ENCODE measurements around the gene RPUSD3. TPM values are rescaled to one million over a fixed set of nuclear protein-coding genes. Genes with fewer than 3 reads are reported as not detected.

The RPUSD3 gene
- polyA plus RNA-seq, 2 donors: 30.7 to 31.6 TPM

DNA sequence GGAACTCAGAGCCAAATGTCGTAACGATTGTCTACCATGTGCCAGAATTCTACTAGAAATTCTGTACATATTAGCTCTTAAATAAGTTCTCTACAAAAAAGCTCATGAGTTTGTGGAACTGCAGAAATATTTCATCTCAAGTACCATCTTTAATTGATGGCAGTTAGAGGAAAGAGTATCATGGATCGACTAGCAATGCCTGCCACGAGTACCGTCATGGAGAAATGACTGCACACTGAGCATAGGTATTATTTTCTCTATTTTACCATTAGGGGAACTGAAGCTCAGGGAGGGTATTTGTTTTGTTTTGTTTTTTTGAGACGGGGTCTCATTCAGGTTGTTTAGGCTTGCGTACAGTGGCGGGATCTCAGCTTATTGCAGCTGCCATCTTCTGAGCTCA lies 2.8 kb downstream of the RPUSD3 start:
- no peak overlapping the region for H3K4me3 ChIP-seq (ENCODE audit: low read depth in 1 of 2, low read length in 2 of 2)
- peaks cover 0 to 16% of the 10 kb centered on the region in 2 donors for H3K36me3 ChIP-seq (ENCODE audit: control insufficient read depth in 2 of 2, insufficient read depth in 2 of 2, low read length in 1 of 2)
- H3K4me1 ChIP-seq (ENCODE audit: control insufficient read depth in 2 of 2, insufficient read depth in 2 of 2, low read length in 1 of 2): peaks cover 0 to 5% of the 10 kb centered on the region in 2 donors
- H3K27ac ChIP-seq (ENCODE audit: low read depth in 2 of 2, low read length in 1 of 2): no peak overlapping the region
- 82 to 84% methylated on average over 8 of the region's 8 CpGs for WGBS, 2 donors
- no peaks in the 10 kb centered on the region for H3K9me3 ChIP-seq (ENCODE audit: control insufficient read depth in 2 of 2, insufficient read depth in 1 of 2, low read depth in 1 of 2, low read length in 1 of 2)
- H3K27me3 ChIP-seq (ENCODE audit: control insufficient read depth in 1 of 2, insufficient read depth in 2 of 2, low read length in 2 of 2): no peaks in the 10 kb centered on the region

DNA sequence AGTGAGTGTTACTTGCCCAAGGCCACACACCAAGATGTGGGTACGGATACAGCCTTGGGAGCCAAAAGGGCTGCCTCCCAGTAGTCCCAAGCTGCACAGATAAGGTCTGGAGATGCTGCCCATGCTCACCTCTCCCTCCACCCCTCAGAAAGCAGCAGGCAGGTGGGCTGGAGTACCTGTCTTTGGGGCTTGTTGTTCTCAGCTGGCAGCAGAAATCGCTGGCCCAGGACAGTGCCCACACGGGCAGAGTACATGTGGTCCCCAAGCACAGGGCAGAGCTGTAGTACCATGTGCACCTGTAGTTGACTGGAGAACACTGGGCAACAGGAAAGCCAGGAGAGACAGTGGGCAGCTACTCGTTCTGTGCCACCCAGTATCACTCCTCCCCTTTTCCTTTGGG lies 5.0 kb downstream of the RPUSD3 start:
- Histone ChIP-seq H3K4me1 (ENCODE audit: control insufficient read depth in 2 of 2, insufficient read depth in 2 of 2, low read length in 1 of 2) (peaks cover 0 to 5% of the 10 kb centered on the region in 2 donors), H3K36me3 (ENCODE audit: control insufficient read depth in 2 of 2, insufficient read depth in 2 of 2, low read length in 1 of 2) (peaks cover 0 to 31% of the 10 kb centered on the region in 2 donors)
- 80 to 83% methylated on average over 4 of the region's 4 CpGs for WGBS, 2 donors

DNA sequence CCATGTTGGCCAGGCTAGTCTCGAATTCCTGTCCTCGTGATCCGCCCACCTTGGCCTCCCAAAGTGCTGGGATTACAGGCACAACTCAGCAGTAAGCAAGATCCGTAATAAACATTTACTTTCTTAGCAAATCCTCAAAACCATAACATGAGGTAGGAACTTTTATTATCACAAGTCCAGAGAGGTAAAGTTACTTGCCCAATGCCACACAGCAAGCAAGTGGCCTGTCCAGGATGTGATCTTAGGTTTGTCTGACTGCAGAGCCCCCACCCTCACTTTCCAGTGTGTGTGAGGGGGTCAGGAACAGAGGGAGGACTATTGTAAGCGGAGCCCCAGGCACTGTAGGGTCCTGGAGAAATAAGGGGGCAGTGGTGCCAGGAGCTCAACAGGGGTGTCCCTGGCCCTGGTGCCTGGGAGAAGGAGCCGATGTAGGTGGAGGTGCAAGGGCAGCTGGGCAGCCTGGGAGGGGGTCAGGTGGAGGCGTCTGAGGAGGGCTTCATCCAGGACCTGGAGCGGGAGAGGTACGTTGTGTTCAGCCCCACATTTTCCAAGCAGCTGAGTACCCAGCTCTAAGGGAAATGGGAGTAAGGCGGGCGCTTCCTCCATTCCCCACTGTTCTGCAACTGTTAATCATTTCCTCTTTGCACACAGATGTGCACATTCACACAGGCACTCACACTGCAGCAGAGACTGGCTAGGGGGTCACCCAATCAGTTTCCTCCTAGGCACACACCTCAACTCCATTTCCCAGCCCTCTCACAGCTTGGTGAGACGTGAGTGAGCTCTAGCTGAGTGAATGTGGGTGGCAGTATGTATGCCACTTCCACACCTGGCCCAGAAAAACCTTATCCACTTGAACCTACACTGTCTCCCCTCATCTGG lies 5.9 kb downstream of the RPUSD3 start:
- Histone ChIP-seq H3K4me3 (ENCODE audit: low read depth in 1 of 2, low read length in 2 of 2) (no peak overlapping the region), H3K27ac (ENCODE audit: low read depth in 2 of 2, low read length in 1 of 2) (no peak overlapping the region), H3K9me3 (ENCODE audit: control insufficient read depth in 2 of 2, insufficient read depth in 1 of 2, low read depth in 1 of 2, low read length in 1 of 2) (no peaks in the 10 kb centered on the region), H3K4me1 (ENCODE audit: control insufficient read depth in 2 of 2, insufficient read depth in 2 of 2, low read length in 1 of 2) (peaks cover 0 to 2% of the 10 kb centered on the region in 2 donors), H3K27me3 (ENCODE audit: control insufficient read depth in 1 of 2, insufficient read depth in 2 of 2, low read length in 2 of 2) (no peaks in the 10 kb centered on the region), H3K36me3 (ENCODE audit: control insufficient read depth in 2 of 2, insufficient read depth in 2 of 2, low read length in 1 of 2) (peaks cover 1 to 36% of the 10 kb centered on the region in 2 donors)
- WGBS, 2 donors: 79 to 84% methylated on average over 12 of the region's 12 CpGs

More for the DNA sequence above, 5.0 kb downstream of the RPUSD3 start:
- Histone ChIP-seq H3K27ac (ENCODE audit: low read depth in 2 of 2, low read length in 1 of 2) (no peak overlapping the region), H3K27me3 (ENCODE audit: control insufficient read depth in 1 of 2, insufficient read depth in 2 of 2, low read length in 2 of 2) (no peaks in the 10 kb centered on the region), H3K4me3 (ENCODE audit: low read depth in 1 of 2, low read length in 2 of 2) (no peak overlapping the region), H3K9me3 (ENCODE audit: control insufficient read depth in 2 of 2, insufficient read depth in 1 of 2, low read depth in 1 of 2, low read length in 1 of 2) (no peaks in the 10 kb centered on the region)

DNA sequence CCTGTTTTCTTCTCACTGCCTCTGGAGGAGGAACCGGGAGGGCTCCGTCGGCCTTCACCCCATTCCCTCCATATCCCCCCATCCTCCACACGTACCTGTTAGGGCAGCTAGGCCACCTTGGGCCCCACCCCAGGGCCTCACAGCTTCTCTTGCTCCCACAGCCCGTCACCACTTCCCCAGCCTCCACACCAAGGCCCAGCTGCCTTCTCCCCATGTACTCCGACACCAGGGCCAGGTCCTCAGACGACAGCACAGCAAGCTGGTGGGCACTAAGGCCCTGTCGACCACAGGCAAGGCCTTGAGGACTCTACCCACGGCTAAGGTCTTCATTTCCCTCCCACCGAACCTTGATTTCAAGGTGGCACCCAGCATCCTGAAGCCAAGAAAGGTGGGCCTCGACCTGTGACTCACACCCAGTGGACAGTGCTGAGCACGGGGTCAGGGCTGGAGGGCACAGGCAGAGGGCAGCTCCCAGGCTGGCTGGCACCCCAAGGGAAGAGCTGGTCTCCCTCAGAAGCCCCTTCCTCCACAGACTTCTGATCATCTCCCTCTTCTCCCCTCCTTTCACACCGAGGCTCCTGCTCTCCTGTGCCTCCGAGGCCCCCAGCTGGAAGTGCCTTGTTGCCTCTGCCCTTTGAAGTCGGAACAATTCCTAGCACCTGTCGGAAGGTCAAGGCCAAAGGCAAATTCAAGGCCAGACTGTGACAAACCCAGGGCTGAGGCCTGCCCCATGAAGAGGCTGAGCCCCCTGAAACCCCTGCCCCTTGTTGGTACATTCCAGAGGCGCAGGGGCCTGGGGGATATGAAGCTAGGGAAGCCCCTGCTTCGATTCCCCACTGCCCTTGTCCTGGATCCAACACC lies 9.1 kb downstream of the RPUSD3 start:
- no peaks in the 10 kb centered on the region for H3K27me3 ChIP-seq (ENCODE audit: control insufficient read depth in 1 of 2, insufficient read depth in 2 of 2, low read length in 2 of 2)
- 77 to 83% methylated on average over 18 of the region's 18 CpGs for WGBS, 2 donors
- H3K27ac ChIP-seq (ENCODE audit: low read depth in 2 of 2, low read length in 1 of 2): no peak overlapping the region
- no peaks in the 10 kb centered on the region for H3K9me3 ChIP-seq (ENCODE audit: control insufficient read depth in 2 of 2, insufficient read depth in 1 of 2, low read depth in 1 of 2, low read length in 1 of 2)
- peaks cover 6 to 38% of the 10 kb centered on the region in 2 donors for H3K36me3 ChIP-seq (ENCODE audit: control insufficient read depth in 2 of 2, insufficient read depth in 2 of 2, low read length in 1 of 2)
- H3K4me1 ChIP-seq (ENCODE audit: control insufficient read depth in 2 of 2, insufficient read depth in 2 of 2, low read length in 1 of 2): no peaks in the 10 kb centered on the region
- H3K4me3 ChIP-seq (ENCODE audit: low read depth in 1 of 2, low read length in 2 of 2): no peak overlapping the region

DNA sequence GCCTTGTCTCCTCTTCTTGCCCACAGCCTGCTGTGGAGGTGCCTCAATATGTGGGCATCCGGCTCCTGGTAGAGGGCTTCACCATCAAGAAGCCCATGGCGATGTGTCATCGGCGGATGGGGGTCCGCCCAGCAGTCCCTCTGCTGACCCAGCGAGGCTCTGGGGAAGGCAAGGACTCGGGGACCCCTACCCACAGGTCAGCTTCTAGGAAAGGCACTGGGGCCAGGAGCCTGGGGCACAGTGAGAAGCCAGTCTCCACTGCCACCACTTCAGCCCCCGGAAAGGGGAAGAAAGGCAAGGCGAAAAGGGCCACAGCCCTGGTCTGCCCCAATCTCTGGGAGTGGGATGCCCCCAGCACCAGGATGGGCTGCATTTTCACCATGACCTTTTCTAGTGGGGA lies 10.7 kb downstream of the RPUSD3 start:
- Histone ChIP-seq H3K4me1 (ENCODE audit: control insufficient read depth in 2 of 2, insufficient read depth in 2 of 2, low read length in 1 of 2) (no peaks in the 10 kb centered on the region), H3K27me3 (ENCODE audit: control insufficient read depth in 1 of 2, insufficient read depth in 2 of 2, low read length in 2 of 2) (no peaks in the 10 kb centered on the region), H3K9me3 (ENCODE audit: control insufficient read depth in 2 of 2, insufficient read depth in 1 of 2, low read depth in 1 of 2, low read length in 1 of 2) (no peaks in the 10 kb centered on the region), H3K36me3 (ENCODE audit: control insufficient read depth in 2 of 2, insufficient read depth in 2 of 2, low read length in 1 of 2) (peaks cover 6 to 32% of the 10 kb centered on the region in 2 donors), H3K4me3 (ENCODE audit: low read depth in 1 of 2, low read length in 2 of 2) (no peak overlapping the region), H3K27ac (ENCODE audit: low read depth in 2 of 2, low read length in 1 of 2) (no peak overlapping the region)
- 90 to 98% methylated on average over 9 of the region's 9 CpGs for WGBS, 2 donors

DNA sequence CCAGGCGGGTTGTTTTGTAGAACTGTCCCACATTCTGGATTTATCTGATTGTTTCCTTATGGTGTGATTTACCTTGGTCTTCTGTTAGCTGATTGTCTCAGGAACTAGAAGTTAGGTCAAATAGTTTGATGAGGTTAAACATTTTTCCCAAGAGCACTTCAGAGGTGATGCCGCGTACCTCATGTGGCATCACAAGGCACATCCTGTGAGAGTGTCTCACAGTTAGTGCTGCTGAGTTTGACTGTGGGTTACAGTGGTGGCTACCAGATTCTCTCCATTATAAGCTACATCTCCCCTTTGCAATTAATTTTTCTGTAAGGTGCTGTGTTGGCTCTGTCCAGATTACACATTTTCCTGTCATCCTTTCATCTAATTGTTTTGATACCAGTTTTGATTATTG lies 12.6 kb downstream of the RPUSD3 start:
- Histone ChIP-seq H3K36me3 (ENCODE audit: control insufficient read depth in 2 of 2, insufficient read depth in 2 of 2, low read length in 1 of 2) (peaks cover 6 to 28% of the 10 kb centered on the region in 2 donors), H3K4me3 (ENCODE audit: low read depth in 1 of 2, low read length in 2 of 2) (no peak overlapping the region), H3K27ac (ENCODE audit: low read depth in 2 of 2, low read length in 1 of 2) (no peak overlapping the region), H3K9me3 (ENCODE audit: control insufficient read depth in 2 of 2, insufficient read depth in 1 of 2, low read depth in 1 of 2, low read length in 1 of 2) (peaks cover 0 to 2% of the 10 kb centered on the region in 2 donors), H3K4me1 (ENCODE audit: control insufficient read depth in 2 of 2, insufficient read depth in 2 of 2, low read length in 1 of 2) (no peaks in the 10 kb centered on the region), H3K27me3 (ENCODE audit: control insufficient read depth in 1 of 2, insufficient read depth in 2 of 2, low read length in 2 of 2) (no peaks in the 10 kb centered on the region)
- WGBS, 2 donors: 86 to 93% methylated on average over 3 of the region's 3 CpGs

DNA sequence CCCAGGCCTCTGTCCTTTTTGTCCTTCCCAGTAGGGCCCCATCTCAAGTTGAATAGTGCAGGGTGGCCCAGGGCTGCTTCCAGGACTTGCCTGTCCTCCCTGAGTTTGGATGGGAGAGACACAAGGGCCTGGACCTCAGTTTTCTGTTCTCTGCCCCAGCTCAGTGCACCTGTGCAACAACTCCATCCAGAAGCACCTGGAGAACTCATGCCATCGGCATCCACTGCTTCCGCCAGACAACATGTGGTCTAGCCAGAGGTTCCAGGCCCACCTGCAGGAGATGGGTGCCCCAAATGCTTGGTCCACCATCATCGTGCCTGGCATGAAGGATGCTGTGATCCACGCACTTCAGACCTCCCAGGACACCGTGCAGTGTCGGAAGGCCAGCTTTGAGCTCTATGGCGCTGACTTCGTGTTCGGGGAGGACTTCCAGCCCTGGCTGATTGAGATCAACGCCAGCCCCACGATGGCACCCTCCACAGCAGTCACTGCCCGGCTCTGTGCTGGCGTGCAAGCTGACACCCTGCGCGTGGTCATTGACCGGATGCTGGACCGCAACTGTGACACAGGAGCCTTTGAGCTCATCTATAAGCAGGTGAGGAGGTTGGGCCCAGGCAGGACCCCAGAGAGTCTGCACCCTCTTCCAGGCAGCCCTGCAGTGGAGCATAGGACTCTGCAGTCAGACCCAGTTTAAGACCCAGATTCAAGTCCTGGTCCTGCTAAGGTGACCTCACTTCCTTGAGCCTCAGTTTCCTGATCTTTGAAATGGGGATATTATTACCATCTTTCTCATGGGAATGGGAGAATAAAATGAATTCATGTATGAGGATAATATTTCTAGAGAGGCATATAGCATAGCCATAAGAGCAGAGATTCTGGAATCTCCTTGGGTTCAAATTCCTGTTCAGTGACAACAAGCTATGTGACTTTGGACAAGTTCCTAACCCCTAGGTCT lies 14.7 kb downstream of the RPUSD3 start:
- H3K36me3 ChIP-seq (ENCODE audit: control insufficient read depth in 2 of 2, insufficient read depth in 2 of 2, low read length in 1 of 2): peaks cover 6 to 14% of the 10 kb centered on the region in 2 donors

DNA sequence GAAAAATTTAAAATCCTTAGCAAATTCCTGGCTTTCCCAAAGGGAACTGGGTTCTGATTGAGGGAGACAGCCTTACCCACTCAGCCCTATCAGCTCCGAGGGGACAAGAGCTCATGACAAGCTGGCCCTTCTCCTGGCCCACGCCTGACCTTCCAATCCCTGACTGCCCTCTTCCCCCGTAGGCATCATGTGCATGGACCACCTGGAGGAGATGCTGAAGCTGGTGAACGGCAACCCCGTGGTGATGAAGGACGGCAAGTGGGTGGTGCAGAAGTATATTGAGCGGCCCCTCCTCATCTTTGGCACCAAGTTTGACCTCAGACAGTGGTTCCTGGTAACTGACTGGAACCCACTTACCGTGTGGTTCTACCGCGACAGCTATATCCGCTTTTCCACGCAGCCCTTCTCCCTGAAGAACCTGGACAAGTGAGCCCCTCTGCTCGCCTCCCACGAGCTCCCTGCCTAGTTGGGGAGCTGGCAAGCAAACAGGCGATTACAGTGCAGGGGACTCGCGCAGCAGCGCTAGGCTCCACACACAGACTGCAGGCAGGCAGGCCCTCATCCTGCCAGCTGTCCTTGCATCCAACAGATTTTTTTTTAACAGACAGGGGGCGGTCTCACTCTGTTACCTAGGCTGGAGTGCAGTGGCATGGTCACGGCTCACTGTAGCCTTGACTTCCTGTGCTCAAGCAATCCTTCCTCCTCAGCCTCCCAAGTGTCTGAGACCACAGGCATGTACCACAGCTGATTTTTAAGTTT lies 16.8 kb downstream of the RPUSD3 start:
- 82% methylated on average over 20 of the region's 20 CpGs for WGBS, 2 donors
- peaks cover 0 to 2% of the 10 kb centered on the region in 2 donors for H3K9me3 ChIP-seq (ENCODE audit: control insufficient read depth in 2 of 2, insufficient read depth in 1 of 2, low read depth in 1 of 2, low read length in 1 of 2)

More for the DNA sequence above, 14.7 kb downstream of the RPUSD3 start:
- WGBS, 2 donors: 96% methylated on average over 17 of the region's 17 CpGs
- H3K9me3 ChIP-seq (ENCODE audit: control insufficient read depth in 2 of 2, insufficient read depth in 1 of 2, low read depth in 1 of 2, low read length in 1 of 2): peaks cover 0 to 2% of the 10 kb centered on the region in 2 donors
- H3K4me3 ChIP-seq (ENCODE audit: low read depth in 1 of 2, low read length in 2 of 2): no peak overlapping the region
- no peak overlapping the region for H3K27ac ChIP-seq (ENCODE audit: low read depth in 2 of 2, low read length in 1 of 2)
- H3K4me1 ChIP-seq (ENCODE audit: control insufficient read depth in 2 of 2, insufficient read depth in 2 of 2, low read length in 1 of 2): peaks cover 0 to 4% of the 10 kb centered on the region in 2 donors
- H3K27me3 ChIP-seq (ENCODE audit: control insufficient read depth in 1 of 2, insufficient read depth in 2 of 2, low read length in 2 of 2): no peaks in the 10 kb centered on the region

More for the DNA sequence above, 16.8 kb downstream of the RPUSD3 start:
- H3K27me3 ChIP-seq (ENCODE audit: control insufficient read depth in 1 of 2, insufficient read depth in 2 of 2, low read length in 2 of 2): no peaks in the 10 kb centered on the region
- no peak overlapping the region for H3K27ac ChIP-seq (ENCODE audit: low read depth in 2 of 2, low read length in 1 of 2)
- peaks cover 0 to 4% of the 10 kb centered on the region in 2 donors for H3K4me1 ChIP-seq (ENCODE audit: control insufficient read depth in 2 of 2, insufficient read depth in 2 of 2, low read length in 1 of 2)
- H3K4me3 ChIP-seq (ENCODE audit: low read depth in 1 of 2, low read length in 2 of 2): no peak overlapping the region
- H3K36me3 ChIP-seq (ENCODE audit: control insufficient read depth in 2 of 2, insufficient read depth in 2 of 2, low read length in 1 of 2): peaks cover 0 to 5% of the 10 kb centered on the region in 2 donors
